Stimulated activated CD8-positive, alpha-beta memory T cell treated with anti-CD3 and anti-CD28 coated beads, Interleukin-12 subunit alpha, Interleukin-12 subunit beta, amount 100 ng/mL, for 24 hours (primary cell): Measurements from ENCODE around the gene MCU.
"Not testable (repeated sequence)": the region's sequence is repeated elsewhere in the genome, so short reads cannot be mapped to it uniquely, and the experiment has no call there.

Experiments used
- DNase-seq: peaks from one replicate; pipeline ENCODE4 v3.0.0-alpha.2; 2020; ENCODE audit errors: extremely low read depth

Gene MCU

GRCh38 chr10:72899545-72899944 lies 207.6 kb downstream of the MCU start:
- no peak for DNase-seq

DNA sequence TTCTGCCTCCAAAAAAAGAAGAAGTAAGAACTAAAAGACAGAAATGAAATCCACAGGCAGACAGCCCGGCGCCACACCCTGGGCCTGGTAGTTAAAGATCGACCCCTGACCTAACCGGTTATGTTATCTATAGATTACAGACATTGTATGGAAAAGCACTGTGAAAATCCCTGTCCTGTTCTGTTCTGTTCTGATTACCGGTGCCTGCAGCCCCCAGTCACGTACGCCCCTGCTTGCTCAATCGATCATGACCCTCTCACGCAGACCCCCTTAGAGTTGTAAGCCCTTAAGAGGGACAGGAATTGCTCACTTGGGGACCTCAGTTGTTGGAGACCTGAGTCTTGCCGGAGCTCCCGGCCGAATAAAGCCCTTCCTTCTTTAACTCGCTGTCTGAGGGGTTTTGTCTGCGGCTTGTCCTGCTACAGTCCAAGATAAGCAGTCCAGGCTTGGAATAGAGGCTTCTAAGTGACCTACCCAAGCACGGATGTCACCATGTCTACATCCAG lies 212.1 kb downstream of the MCU start:
- DNase-seq: not testable (repeated sequence)

DNA sequence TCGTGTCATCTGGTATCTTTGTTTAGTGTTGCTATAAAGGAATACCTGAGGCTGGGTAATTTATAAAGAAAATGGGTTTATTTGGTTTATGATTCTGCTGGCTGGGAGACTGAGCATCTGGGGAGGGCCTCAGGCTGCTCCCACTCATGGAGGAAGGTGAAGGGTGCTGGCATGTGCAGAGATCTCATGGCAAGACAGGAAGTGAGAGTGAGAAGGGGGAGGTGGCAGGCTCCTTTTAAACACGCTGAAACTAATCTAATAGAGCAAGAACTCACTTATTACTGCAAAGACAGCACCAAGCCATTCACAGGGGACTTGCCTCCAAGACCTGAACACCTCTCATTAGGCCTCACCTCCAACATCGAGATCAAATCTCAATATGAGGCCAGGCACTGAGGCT lies 212.9 kb downstream of the MCU start:
- no peak for DNase-seq

DNA sequence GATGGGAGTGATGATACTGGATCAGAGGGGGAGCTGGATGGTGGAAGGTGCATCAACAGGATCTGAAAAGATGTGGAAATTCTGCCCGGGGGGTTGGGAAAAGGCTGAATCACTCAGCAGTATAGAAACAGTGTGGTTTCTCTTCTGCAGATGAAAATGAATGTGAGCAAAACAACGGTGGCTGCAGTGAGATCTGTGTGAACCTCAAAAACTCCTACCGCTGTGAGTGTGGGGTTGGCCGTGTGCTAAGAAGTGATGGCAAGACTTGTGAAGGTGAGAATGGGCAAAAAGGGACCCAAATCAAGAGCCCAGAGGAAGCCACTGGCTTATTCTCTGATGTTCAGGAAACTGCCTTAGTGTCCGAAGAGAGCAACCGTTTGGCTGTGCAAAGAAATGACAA lies 214.5 kb downstream of the MCU start:
- DNase-seq: no peak

- DNase-seq: no peak
These were observed 218.8 kb downstream of the MCU start for GRCh38 chr10:72910705-72911104.

DNA sequence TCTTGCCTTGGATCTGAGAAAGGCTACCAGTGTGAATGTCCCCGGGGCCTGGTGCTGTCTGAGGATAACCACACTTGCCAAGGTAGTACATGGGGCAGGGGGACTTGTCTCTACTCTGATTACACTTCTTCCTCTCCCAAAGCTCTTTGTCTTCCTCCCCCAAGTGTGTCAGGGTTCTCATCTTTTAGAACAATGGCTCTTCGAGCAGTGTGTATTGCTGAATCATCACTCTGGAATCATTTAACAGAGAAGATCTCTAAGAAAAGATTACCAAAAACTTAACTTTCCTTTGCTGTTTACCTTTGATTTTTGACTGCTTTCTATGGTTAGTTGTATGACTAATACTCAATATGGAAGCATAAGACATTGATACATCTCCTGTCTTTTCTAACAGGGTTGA lies 219.8 kb downstream of the MCU start:
- DNase-seq: no peak

GRCh38 chr10:72912736-72913135 lies 220.8 kb downstream of the MCU start:
- DNase-seq: no peak

GRCh38 chr10:72913287-72913686 lies 221.3 kb downstream of the MCU start:
- DNase-seq: no peak

DNA sequence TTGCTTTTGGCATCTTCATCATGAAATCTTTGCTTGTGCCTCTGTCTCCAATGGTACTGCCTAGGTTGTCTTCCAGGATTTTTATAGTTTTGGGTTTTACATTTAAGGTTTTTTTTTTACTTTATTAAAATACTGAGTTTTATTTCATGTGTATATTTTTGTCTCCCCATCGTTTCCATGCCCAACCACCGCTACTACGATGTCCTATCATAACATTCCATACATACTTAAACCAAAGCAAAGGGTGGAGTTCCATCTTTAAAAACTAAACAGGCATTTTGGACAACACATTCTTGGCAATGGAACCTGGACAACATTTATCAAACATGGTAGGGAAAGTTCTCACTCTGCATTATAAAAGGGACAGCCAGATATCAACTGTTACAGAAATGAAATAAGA lies 225.3 kb downstream of the MCU start:
- not testable (repeated sequence) for DNase-seq

DNA sequence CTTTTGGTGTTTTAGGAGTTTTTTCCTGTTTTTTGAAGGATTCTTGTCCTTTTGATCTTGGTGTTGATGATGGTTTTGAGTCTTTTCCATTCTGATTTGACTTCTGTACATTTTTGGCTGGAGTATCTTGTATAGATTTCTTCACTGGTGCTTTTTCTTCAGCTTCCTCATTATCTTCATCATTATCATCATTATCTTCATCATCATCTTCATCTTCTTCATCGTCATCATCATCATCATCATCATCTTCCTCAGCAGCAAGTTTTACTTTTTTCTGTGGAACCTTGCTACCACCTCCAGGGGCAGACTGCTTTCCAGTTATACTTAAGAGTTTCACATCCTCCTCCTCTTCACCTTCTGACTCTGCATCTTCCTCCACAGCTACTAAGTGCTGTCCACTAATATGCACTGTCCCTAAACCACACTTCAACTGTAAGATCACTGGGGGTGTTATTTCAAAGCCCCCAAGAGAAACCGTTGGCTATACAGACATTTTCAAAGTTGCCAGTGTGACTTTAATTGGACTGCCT lies 225.9 kb downstream of the MCU start:
- DNase-seq: not testable (repeated sequence)

GRCh38 chr10:72918352-72918751 lies 226.4 kb downstream of the MCU start:
- DNase-seq: no peak

- DNase-seq: not testable (repeated sequence)
These were observed 229.3 kb downstream of the MCU start for GRCh38 chr10:72921147-72921683.

GRCh38 chr10:72924351-72924750 lies 232.4 kb downstream of the MCU start:
- no peak for DNase-seq

- DNase-seq: no peak
These were observed 234.1 kb downstream of the MCU start for GRCh38 chr10:72925951-72926465.

- DNase-seq: no peak
These were observed 235.5 kb downstream of the MCU start for GRCh38 chr10:72927485-72927884.

DNA sequence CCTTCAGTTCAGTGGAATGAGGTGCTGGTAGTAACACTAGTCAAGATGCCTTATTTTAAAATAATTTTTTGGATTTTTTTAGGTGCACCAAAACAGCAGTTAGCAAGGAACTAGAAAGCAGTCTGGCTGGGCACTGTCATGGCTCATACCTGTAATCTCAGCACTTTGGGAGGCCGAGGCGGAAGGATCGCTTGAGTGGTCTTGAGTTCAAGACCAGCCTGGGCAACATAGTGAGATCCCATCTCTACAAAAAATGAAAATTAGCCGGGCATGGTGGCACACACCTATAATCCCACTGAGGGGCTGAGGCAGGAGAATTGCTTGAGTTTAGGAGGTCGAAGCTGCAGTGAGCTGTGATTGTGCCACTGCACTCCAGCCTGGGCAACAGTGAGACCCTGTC lies 236.9 kb downstream of the MCU start:
- DNase-seq: no peak

- DNase-seq: no peak
These were observed 238.3 kb downstream of the MCU start for GRCh38 chr10:72930276-72930675.

DNA sequence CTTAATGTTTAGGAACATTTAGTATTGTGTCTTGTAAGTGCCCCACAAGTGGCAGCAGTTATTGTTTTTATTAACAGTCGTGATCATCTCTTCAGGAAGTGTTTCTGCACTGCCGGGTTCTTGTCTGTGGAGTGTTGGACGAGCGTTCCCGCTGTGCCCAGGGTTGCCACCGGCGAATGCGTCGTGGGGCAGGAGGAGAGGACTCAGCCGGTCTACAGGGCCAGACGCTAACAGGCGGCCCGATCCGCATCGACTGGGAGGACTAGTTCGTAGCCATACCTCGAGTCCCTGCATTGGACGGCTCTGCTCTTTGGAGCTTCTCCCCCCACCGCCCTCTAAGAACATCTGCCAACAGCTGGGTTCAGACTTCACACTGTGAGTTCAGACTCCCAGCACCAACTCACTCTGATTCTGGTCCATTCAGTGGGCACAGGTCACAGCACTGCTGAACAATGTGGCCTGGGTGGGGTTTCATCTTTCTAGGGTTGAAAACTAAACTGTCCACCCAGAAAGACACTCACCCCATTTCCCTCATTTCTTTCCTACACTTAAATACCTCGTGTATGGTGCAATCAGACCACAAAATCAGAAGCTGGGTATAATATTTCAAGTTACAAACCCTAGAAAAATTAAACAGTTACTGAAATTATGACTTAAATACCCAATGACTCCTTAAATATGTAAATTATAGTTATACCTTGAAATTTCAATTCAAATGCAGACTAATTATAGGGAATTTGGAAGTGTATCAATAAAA lies 240.5 kb downstream of the MCU start:
- DNase-seq: no peak

DNA sequence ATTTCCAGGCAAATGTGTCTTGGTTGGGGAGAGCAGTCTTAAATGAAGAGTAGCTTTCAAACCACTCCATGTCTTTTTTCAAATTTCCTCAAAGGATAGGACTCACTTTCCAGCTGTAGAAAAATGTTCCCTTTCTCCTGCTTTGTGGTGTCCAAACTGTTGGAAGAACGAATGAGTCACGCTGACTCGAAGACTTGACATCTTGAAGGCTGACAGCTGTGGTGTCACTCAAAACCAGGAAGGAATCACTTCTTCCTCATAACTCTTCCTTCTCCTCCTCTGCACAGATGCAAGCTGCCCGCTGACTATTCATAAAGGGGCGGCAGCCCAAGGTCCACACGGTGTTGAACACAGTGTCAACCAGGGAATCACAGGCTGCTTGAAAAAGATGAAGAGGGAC lies 243.4 kb downstream of the MCU start:
- no peak for DNase-seq
